ENCODE measurements around the gene CYTH4.

GRCh38 chr22:37326726-37327125, 44.4 kb downstream of the CYTH4 start:
- TF ChIP-seq, protein P1, sequence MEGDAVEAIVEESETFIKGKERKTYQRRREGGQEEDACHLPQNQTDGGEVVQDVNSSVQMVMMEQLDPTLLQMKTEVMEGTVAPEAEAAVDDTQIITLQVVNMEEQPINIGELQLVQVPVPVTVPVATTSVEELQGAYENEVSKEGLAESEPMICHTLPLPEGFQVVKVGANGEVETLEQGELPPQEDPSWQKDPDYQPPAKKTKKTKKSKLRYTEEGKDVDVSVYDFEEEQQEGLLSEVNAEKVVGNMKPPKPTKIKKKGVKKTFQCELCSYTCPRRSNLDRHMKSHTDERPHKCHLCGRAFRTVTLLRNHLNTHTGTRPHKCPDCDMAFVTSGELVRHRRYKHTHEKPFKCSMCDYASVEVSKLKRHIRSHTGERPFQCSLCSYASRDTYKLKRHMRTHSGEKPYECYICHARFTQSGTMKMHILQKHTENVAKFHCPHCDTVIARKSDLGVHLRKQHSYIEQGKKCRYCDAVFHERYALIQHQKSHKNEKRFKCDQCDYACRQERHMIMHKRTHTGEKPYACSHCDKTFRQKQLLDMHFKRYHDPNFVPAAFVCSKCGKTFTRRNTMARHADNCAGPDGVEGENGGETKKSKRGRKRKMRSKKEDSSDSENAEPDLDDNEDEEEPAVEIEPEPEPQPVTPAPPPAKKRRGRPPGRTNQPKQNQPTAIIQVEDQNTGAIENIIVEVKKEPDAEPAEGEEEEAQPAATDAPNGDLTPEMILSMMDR (IDR thresholded peaks at IDR 0.05), result no peak
- TF ChIP-seq POLR2A (IDR thresholded peaks at IDR 0.05), result no peak

Data from lower leg skin (tissue), 3 donors.